Activated T-cell treated with anti-CD3 and anti-CD28 coated beads for 4 hours (primary cell): ENCODE measurements around the gene RPL37A.
A peak's percentile ranks its signal among the peaks of the same experiment; 100 is the strongest.
"Not testable (repeated sequence)": the region's sequence is repeated elsewhere in the genome, so short reads cannot be mapped to it uniquely, and the experiment has no call there.

Experiments used
- DNase-seq: peaks from one replicate; pipeline ENCODE4 v3.0.0-alpha.2; 2020

The RPL37A gene

DNA sequence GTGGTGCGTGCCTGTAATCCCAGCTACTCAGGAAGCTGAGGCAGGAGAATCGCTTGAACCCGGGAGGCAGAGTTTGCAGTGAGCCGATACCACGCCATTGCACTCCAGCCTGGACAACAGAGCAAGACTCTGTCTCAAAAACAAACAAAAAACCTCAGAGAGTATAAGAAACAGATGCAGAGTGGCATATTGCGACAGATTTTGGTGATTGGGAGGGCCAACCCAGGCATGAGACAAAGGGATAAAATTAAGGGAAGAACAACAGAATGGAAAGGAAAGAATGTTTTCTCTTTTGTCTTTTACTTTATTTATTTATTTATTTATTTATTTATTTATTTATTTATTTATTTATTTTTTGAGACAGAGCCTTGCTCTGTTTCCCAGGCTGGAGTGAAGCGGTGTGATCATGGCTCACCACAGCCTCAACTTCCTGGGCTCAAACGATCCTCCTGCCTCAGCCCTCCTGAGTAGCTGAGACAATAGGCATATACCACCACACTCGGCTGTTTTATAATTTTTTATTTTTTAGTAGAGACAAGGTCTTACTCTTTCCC lies 20.0 kb downstream of the RPL37A start:
- not testable (repeated sequence) for DNase-seq

DNA sequence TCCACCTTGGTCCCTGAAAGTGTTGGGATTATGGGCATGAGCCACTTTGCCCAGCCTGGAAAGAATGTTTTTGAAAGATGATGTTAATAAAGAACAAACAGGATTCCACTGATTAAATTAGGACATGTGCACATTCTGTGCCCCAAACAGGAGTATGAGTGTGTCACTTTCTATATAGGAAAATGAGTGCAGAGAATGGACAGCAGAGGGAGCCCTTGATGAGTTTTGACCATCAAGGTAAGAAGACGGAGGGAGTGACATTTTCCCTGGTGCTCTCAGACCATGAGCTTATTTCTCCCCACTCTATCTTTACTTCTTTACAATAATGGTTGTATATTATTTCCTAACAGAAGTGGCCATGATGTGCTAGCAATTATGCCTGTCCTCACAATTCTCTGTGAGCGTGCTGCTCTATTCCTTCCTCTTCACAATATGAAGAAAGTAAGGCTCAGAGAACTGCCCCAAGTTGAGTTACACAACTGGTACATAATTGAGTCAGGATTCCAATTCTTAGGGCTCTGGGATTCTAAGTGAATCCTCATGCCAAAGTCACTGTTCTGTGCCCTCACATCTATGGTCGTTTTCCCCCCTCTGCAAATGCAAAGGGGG lies 20.6 kb downstream of the RPL37A start:
- DNase-seq, result peak; percentile 41

DNA sequence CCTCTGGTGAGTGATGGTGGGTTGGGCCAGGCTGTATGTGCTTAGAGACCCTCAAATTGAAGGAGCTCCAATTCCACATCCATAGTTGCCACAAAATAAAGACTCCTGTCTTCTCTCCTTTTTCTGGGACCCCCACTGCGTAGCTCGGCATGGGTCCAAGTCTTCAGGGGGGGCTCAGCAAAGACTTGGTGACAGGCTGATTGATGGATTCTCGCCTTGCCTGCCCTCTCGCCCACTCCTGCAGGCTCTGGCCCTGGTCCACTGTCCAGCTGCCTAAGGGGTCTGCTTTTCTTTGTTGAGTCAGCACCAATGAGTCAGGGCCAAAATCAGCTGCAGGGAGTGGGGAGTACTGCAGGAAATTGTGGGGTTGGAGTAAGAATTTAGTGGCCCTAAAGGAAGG lies 21.5 kb downstream of the RPL37A start:
- DNase-seq, result no peak

DNA sequence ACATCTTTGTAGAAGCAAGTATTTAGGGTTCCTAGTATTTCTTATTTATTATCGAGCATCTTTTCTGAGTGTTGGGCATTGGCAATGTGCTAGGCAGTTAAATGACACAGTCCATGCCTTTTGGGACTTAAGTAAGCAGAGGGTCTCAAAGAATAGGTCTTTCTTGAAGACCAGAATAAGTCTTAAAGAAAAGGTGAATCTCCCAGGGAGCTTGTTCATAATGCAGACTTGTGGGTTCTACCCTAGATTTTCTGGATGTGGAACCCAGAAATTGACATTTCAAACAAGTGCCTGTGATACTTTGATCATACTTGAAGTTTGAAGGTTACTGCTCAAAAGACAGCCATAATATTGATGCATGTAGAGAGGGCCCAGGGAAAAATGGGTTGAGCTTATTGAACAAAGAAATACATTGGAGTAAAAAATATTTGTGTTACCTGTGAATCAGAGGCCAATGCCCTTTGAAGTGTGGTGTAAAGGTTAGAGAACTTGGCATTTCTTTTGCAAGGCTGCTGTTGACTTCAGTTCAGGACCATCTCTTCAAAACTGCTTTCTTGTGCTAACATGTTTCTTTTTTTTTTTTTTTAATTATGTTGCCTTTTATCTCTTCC lies 24.4 kb downstream of the RPL37A start:
- no peak for DNase-seq

DNA sequence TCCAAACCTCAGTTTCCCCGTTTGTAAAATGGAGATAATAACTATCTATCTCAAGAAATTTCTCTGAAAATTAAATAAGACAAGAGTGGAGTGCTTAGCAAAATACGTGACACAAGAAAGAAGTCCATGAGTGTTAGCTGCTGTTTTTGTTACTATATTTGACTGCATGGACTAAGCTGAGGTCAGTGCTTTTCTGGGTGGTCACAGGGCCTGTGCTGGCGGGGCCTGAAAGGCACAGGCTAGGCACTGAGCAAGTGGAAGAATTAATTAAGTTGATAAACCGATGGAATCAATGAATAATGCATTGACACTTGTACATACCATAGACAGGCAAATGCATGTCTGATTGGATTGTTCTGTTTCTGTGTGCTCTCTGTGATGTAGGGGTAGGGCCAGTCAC lies 27.3 kb downstream of the RPL37A start:
- no peak for DNase-seq

DNA sequence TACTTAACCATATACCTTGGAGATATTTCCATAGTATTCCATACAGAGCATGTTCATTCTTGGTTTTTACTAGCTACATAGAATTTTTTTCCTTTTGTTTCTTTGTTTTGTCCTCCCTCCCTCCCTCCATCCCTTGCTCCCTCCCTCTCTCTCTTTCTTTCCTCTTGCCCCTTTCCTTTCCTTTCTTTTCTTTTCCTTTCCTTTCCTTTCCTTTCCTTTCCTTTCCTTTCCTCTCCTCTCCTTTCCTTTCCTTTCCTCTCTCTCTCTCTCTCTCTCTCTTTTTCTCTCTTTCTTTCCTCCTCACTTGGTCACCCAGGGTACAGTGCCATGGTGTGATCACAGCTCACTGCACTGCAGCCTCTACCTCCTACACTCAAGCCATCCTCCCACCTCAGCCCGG lies 28.3 kb downstream of the RPL37A start:
- no peak for DNase-seq

DNA sequence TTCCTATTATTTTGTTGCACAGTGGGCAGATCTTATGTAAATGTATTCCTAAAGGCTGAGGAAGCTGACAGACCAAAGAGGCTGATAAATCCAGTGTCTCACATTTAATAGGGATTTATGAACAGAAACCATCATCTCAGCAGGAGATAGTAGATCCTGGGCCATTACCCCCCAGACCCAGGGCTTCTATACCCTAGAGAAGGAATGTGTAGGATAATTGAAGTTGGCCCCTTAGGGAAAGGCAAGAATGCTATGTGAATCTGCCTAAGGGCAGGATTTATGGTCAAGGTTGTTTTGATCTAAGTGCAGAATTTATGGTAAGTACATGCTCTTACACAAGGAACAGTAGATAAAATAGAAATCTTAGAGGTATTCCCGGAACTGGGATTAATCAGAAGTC lies 29.0 kb downstream of the RPL37A start:
- no peak for DNase-seq

DNA sequence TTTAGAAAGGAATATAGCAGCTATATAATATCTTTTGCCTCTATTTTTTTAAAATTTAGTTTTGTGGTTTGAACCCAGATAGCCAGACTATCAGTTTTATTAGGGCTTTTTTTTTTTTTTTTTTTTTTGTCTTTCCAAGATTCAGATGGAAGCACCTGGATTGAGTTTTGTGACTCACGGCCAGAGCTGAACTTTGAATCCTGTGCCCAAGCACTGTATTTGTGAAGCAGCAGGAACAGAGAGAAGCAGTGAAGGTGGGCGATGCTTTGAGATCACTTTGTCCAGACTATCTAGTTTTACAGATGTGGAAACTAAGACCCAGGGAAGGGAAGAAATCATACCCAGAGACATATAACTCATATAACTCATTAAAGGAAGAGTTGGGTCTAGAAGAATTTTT lies 33.9 kb downstream of the RPL37A start:
- no peak for DNase-seq

DNA sequence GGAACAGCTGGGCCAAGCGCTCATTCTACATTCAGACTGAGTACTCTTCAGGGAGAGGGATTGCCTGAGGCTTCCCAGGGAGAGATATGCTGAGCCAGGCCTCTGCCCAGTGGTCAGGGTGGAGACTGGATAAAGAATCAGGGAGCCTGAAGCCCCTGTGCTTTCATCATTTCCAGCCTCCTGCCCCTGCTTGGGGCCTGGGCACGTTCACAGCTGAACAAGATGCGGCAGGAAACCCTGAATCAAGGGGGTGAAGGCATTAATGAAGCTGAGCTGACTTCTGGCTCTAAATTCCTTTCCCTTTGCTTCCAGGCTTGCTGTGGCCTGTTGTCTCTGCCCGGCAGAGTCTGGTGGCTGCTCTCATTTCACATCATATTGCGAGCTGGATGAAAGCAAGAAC lies 35.0 kb downstream of the RPL37A start:
- no peak for DNase-seq

DNA sequence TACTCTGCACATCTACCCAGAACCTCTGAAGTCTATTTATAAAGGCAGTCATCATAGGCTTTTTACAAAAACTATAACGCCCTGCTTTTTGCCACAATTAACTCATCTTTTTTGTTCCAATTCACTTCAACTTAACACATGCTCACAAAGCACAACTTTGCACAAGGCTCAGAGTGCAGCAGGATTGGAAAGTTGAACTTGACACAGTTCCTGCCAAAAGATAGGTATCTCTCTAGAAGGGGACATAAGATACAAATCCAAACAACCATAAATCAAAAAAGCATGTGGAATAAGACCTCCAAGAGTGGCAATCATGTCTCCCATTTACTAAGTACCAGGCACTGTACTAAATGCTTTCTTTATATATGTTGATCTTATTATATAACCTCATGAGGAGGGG lies 36.2 kb downstream of the RPL37A start:
- DNase-seq, result no peak

DNA sequence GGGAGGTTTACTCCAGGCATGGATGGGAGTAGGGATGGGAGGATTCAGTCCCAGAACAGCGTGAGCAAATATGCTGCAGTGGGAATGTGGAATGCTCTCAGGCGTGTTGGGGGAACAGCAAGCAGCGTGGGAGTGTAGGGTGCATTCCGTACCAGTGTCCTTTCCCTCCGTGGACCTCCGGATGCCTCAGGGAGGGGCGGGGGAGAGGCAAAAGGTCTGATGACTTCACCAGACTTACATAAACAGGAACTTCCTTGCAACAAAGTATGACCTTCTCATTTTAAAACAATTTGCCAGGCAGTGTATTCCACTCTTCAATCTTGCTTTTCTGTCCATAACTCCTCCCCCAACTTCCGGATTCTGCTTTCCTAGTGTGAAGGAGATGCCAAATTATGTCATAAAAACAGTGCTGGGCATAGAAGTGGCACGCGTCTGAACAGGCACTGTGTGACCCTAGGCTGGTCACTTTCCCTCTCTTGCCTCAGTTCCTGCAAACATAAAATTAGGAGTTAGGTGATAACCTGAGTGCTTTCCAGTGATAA lies 36.9 kb downstream of the RPL37A start:
- DNase-seq, result no peak

DNA sequence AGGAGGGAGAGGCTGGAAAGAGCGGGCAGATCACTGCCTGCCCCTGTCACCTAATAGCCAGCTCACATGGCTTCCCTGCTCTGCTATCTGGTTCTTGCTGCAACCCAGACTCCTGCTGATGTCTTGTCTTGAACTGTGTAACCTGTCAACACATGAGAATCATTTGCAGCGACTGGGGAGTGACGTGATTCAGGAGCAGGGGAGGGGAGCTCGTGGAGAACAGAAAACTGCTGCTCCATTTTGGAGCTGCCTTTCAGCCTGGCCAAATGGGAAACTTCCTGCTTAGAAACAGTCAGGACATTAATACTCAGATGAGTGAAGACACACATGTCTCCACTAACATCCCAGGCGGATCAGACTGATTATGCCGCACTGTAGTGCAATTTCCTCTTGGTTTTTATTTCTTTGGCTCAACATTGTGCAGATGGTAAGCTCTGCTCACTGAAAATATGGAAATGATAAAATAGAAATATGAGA lies 38.1 kb downstream of the RPL37A start:
- no peak for DNase-seq

DNA sequence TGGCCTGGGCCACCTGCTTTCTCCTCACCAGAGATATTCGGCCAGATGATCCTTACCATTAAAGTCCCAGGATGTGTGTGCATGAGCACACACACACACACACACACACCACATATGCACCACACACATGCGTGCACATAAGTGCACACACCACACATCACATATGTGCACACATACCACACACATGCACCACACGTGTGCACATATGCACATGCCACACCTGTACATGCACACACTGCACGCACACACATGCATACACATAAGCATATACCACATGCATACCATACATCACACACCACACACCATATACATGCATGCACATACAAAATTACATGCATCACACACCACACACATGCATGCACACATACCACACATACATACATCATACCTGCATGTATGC lies 38.7 kb downstream of the RPL37A start:
- no peak for DNase-seq

DNA sequence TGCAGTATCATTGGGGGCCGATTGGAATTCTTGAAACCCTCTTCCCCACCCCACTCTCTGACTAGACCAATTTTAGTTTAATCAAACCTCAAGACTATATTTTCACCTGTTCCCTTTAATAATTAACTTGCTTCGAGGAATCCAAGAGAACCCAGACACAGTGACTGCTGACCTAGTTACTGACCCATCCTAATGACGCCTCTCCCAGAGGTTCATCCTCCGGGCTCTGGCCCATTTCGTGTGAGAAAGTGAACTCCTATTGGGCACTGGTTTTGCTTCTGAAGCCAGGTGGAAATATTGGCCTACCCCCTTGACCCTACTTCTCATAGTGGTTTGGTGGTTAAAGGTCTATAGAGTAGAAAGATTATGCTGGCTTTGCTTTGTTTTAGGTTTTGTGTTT lies 39.9 kb downstream of the RPL37A start:
- no peak for DNase-seq

DNA sequence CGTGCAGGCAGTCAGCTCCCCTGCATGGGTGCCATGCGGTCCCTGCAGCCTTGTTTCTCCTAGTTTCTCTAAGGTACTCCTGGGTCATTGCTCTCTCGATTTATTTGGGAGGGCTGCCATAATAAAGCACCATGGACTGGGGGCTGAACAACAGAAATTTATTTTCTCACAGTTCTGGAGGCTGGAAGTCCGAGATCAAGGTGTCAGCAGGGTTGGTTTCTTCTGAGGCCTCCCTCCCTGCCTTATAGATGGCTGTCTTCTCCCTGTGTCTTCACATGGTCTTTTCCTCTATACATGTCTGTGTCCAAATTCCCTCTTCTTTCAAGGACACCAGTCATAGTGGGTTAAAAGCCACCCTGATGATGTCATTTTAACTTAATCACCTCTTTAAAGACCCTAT lies 40.5 kb downstream of the RPL37A start:
- DNase-seq, result no peak

DNA sequence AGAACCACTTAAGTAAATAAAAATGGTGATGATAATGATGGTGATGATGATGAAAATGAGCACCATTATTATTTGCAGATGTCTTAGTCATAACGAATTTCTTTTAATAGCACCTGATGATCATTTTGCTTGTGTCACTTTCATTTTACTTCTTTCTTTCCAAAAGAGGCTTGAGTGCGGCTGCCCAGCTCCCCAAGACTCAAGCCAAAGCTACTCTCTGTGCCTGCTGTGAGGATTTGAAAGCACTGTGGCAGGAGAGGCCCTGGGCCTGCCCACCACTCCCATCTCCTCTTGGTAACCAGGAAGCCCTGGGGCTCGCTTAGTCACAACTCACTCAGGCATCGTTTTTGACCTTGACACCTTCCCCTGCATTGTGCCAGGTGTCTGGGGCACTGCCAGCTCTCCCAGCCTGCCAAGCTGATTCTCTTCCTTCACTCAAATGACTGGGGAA lies 41.2 kb downstream of the RPL37A start:
- DNase-seq, result no peak

DNA sequence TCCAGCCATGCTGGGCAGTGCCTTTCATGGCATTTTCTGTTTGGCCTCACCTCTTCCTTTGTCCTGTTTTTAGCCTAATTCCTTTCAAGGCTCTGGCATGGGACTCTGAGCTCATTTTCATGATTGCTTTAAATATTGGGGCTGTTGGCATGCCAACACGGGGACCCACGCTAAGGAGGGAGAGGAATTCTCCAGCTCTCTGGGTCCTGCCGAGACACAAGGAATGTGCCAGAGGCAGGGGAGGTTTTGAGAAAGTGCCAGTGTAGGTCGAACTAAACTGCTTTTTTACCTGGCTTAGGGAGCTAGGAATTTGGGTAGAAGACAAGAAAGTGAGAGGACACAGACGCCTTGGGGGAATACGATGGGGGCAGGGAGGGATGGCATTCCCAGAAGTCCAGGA lies 42.3 kb downstream of the RPL37A start:
- DNase-seq, result no peak

DNA sequence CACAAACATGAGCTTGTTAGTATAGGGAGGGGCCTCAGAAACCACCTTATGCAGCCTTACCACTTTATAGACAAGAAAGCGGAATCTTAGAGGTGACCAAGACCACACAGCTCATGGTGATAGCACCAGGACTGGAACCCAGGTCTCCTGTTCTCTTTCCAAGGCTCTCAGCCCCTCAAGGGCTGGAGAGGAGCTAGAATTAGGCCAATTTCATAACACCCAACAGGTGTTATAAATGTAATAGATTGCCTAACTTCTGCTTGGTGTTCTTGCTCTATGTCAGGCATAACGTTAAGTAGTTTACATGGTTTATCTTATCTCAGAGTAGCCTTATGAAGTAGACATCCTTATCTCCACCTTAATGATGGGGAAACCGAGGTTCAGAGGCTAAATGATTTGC lies 42.9 kb downstream of the RPL37A start:
- DNase-seq, result no peak

DNA sequence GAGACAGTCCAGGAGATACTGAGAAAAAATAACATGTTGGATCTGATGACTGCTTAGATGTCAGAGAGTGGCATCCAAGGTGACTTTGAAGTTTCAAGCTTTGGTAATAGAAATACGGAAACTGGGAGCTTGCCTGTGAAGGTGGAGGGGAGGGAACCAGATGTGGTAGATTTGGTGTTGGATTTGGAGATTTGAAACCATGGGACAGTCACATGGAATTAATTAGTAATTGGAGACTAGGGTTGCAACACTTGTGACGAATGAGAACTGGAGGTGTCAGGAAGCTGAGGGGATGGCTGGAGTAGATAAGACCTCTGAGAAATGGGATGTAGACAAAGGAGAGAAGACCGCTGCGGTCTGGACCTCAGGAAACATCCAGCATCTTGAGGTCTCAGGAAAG lies 46.7 kb downstream of the RPL37A start:
- DNase-seq, result no peak

DNA sequence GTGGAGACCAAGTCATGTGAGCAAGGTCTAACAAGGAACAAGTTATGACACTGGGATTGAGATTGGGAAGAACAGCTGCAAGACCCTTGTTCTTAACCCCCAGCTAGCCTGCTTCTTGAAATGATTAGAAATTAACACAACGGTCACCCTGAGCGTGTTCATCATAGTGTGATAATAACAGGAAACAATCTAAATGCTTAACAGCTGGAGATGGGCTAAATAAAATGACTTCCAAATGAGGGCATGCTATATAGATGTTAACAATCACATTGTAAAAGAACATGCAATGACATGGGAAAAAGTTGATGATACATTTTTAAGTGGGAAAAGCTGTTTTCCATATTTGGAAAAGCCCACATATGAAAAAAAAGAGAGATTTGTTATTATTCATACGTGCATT lies 47.6 kb downstream of the RPL37A start:
- DNase-seq, result no peak

DNA sequence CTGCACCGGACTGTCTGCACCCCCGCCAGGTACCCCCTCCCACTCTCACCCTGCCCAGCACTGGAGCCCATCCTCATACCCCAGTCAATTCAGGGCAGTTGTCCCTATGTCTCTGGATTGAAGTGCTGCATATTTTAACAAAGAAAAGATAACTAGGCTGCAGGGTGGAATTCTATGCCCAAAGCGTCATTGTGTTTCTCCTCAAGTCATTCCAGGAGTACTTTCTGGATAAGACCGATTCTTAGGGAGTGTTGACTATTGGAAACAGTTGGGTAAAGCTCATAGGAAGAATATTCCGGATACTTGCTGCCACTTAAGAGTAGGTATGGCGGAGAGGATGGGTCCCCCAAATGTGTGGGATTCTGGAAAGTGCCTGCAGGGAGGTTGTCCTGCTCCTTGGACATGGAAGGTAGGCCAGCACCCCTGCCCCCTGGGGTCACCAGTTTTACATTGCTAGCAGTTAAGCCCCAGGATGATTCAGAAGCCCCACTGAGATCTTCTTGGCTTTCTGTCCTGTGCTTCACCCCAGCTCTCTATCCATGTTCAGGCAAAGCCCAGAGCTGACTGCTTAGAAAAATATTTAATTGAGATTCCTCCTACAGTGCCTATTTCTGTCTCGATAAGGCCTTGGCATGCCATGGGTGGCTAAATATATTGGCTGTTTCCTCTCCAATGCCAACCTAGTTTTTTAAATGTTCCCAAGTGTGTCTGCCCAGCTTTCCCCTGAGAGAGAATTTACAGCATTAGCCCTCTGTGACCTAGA lies 48.2 kb downstream of the RPL37A start:
- no peak for DNase-seq

DNA sequence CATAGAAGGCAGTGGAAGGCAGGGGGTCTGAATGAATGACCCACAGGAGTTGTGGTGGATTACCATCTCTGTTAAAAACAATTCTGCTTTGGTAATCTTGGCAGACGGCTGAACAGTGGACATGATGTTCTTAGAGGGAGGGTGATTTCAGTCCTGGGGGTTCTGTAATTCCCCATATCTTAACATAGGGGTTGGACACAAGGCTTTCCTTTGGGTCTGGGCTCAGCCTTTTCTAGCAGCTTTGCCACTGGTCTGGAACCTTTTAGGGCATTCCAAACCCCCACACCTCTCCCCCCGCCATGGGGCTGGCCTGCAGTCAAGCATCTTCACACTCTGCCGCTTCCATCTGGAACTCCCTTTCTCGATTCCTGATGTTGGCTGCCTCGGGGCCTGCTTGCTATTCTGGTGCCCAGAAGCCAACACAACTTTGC lies 50.3 kb downstream of the RPL37A start:
- no peak for DNase-seq

DNA sequence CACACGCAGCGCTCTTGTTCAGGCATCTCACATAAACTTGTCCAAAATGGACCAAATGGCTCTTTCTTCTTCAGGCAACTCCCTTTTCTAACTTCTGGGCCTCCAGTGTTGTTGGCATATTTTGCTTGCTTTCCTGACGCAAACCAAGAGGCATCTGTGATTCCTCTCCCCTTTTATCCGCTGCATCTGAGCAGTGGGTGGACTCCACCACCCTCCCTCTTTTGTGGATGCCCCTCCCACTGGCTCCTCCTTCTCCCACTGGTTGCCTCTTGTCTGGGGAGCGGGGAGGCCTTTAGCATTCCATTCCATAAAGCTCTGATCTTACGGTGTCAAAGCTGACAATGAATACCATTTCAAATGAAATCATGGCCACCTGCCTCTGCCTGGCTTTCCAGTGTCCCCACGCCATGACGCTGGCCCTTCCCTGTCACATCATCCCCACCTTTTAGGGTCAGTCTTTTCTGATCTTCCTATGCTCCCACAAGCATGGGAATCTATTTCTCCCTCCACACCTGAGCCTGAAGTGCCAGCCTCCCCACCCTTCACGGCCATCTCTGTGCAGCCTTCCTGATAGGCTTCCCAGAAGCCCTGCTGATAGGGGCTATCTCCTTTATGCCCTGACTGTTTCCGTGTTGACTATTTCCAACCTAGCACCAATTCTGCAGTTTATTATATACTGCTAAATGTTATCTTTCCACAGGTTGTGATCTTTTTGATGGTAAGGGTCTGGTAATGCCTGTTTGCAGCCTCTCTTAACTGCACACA lies 51.5 kb downstream of the RPL37A start:
- DNase-seq, result no peak
